MCF 10A (cell line): ENCODE measurements around the gene FRMD6. TPM values are rescaled to one million over a fixed set of nuclear protein-coding genes. Genes with fewer than 3 reads are reported as not detected.

Experiments
- BruUV-seq: library from RNA; stranded (reverse); fragments of 400-500 nt; replicated peaks from 2 replicates; lab custom pipeline; 2021; lab: Mats Ljungman, UMichigan
- CTCF ChIA-PET: fragments of 300-600 bp; sonication (Branson Sonifier 250); formaldehyde crosslinking; extraction: SDS; loops from one replicate; lab custom pipeline; 2021; ENCODE audit warnings: antibody characterized with exemption, inconsistent platforms; lab: Yijun Ruan, JAX
- POLR2A ChIA-PET: fragments of 300-600, 350-650 bp; sonication (Branson Sonifier 250); formaldehyde crosslinking; extraction: SDS; loops from one replicate; lab custom pipeline; 2020; ENCODE audit warnings: antibody characterized with exemption, inconsistent platforms; lab: Yijun Ruan, JAX
- DNase-seq: peaks from one replicate; pipeline ENCODE4 v3.0.0-alpha.2; 2018; ENCODE audit not compliant: unreplicated experiment
- H3K27ac Mint-ChIP-seq: one replicate; pipeline ENCODE4 v1.8.0; 2022; ENCODE audit warnings: mild to moderate bottlenecking, low read depth, mixed read lengths; ENCODE audit not compliant: unreplicated experiment
- H3K27me3 Mint-ChIP-seq: one replicate; pipeline ENCODE4 v1.8.0; 2022; ENCODE audit warnings: mixed read lengths; ENCODE audit not compliant: insufficient read depth, unreplicated experiment
- H3K36me3 Mint-ChIP-seq: one replicate; pipeline ENCODE4 v1.8.0; 2022; ENCODE audit warnings: mild to moderate bottlenecking, moderate library complexity, mixed read lengths; ENCODE audit not compliant: insufficient read depth, unreplicated experiment
- H3K4me1 Mint-ChIP-seq: one replicate; pipeline ENCODE4 v1.8.0; 2022; ENCODE audit warnings: mixed read lengths; ENCODE audit not compliant: insufficient read depth, unreplicated experiment
- H3K4me3 Mint-ChIP-seq: one replicate; pipeline ENCODE4 v1.8.0; 2022; ENCODE audit warnings: mild to moderate bottlenecking, moderate library complexity, mixed read lengths; ENCODE audit not compliant: unreplicated experiment
- H3K9me3 Mint-ChIP-seq: one replicate; pipeline ENCODE4 v1.8.0; 2022; ENCODE audit warnings: mixed read lengths; ENCODE audit not compliant: unreplicated experiment
- CTCF ChIP-seq: fragments of 200-600 bp; IDR thresholded peaks from one replicate; pipeline ENCODE4 v1.8.0; 2022; ENCODE audit warnings: antibody characterized with exemption, mild to moderate bottlenecking; ENCODE audit not compliant: unreplicated experiment
- intact Hi-C: fragments of 100-400 bp; cut with micrococcal nuclease; formaldehyde crosslinking; loops from 2 replicates; pipeline ENCODE4 v1.14.1; 2022
- total RNA-seq: library from RNA; stranded (reverse); gene quantifications from 2 replicates; pipeline ENCODE4 v1.2.3, GENCODE V29; 2022

Gene FRMD6
- total RNA-seq, 1 experiment from 2014 or later, result 135 TPM

GRCh38 chr14:51639668-51640316 lies 11.9 kb upstream of the FRMD6 start:
- intact Hi-C loops, result no loop called here
- POLR2A ChIA-PET, result interaction anchor here (1.3 kb wide), 1 partner anchor 13 kb away, joined by 5 read pairs; no protein-coding TSS in a partner anchor
- H3K9me3 Mint-ChIP-seq, result no peaks in the 10 kb centered on the region

DNA sequence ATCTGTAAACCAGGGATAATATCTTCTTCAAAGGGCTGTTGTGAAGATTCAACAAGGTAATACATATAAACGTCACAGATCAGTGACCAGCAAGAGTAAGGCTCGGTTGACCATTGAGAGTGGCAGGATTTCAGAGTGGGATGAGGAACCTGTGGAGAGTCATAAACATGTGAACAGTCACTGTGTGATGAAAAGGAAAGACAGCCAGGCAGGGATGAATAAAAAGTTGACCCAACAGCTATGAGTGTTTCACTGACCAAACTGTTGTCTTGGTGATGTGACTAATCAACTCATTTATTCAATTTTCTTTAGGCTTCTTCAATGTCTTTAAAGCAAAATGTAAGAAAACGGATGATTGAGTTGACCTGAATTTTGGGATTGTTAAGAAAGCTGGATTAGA lies 8.6 kb upstream of the FRMD6 start:
- peaks cover 8% of the 10 kb centered on the region for H3K36me3 Mint-ChIP-seq
- no peak for TF ChIP-seq CTCF
- ChIA-PET CTCF (interaction anchor here (0.8 to 1.4 kb wide), 2 partner anchors 9 to 133 kb away, joined by 3 read pairs; no protein-coding TSS in a partner anchor), POLR2A (interaction anchor here (0.6 to 0.9 kb wide), 3 partner anchors 9 to 40 kb away, joined by 3 to 4 read pairs (median 3); partner anchors contain the start of gene FRMD6)
- TSS peak; percentile 6 for BruUV-seq
- intact Hi-C loops, result no loop called here
- DNase-seq, result peak; percentile 30
- peaks cover 24% of the 10 kb centered on the region for H3K4me1 Mint-ChIP-seq
- no peaks in the 10 kb centered on the region for H3K27me3 Mint-ChIP-seq
- no peak overlapping the region for H3K4me3 Mint-ChIP-seq
- H3K27ac Mint-ChIP-seq, result peak overlapping the region; percentile 79
- no peaks in the 10 kb centered on the region for H3K9me3 Mint-ChIP-seq

More at GRCh38 chr14:51639668-51640316, 11.9 kb upstream of the FRMD6 start:
- Mint-ChIP-seq H3K27me3 (no peaks in the 10 kb centered on the region), H3K4me3 (no peak overlapping the region), H3K4me1 (peaks cover 37% of the 10 kb centered on the region), H3K27ac (no peak overlapping the region), H3K36me3 (no peaks in the 10 kb centered on the region)
- CTCF ChIA-PET, result interaction anchor here (0.6 to 1.1 kb wide), 2 partner anchors 150 to 1416 kb away, joined by 3 read pairs; no protein-coding TSS in a partner anchor
- no peak for TF ChIP-seq CTCF
- DNase-seq, result no peak
- BruUV-seq, result no TSS peak

GRCh38 chr14:51644217-51644933 lies 7.3 kb upstream of the FRMD6 start:
- DNase-seq, result no peak
- Mint-ChIP-seq H3K27me3 (no peaks in the 10 kb centered on the region), H3K27ac (no peak overlapping the region), H3K9me3 (no peaks in the 10 kb centered on the region), H3K4me1 (peaks cover 29% of the 10 kb centered on the region), H3K36me3 (peaks cover 11% of the 10 kb centered on the region), H3K4me3 (no peak overlapping the region)
- intact Hi-C loops, result no loop called here
- TF ChIP-seq CTCF, result no peak
- POLR2A ChIA-PET, result interaction anchor here (1.0 kb wide), 1 partner anchor 246 kb away, joined by 5 read pairs; no protein-coding TSS in a partner anchor
- CTCF ChIA-PET, result interaction anchor here (0.6 to 1.2 kb wide), 2 partner anchors 10 to 133 kb away, joined by 3 read pairs; no protein-coding TSS in a partner anchor
- no TSS peak for BruUV-seq

- TF ChIP-seq CTCF, result no peak
- Mint-ChIP-seq H3K4me1 (peaks cover 22% of the 10 kb centered on the region), H3K9me3 (no peaks in the 10 kb centered on the region), H3K4me3 (no peak overlapping the region), H3K36me3 (peaks cover 19% of the 10 kb centered on the region), H3K27me3 (no peaks in the 10 kb centered on the region), H3K27ac (no peak overlapping the region)
- no TSS peak for BruUV-seq
- intact Hi-C loops, result no loop called here
- POLR2A ChIA-PET, result no interaction called here
- CTCF ChIA-PET, result no interaction called here
- DNase-seq, result no peak
Observed at GRCh38 chr14:51648296-51648695, 3.4 kb upstream of the FRMD6 start.
